Colonic mucosa (tissue), 4 donors: ENCODE data around the gene ASGR1. TPM values are rescaled to one million over a fixed set of nuclear protein-coding genes. Genes with fewer than 3 reads are reported as not detected.

Experiments used
- DNase-seq: peaks from one replicate; pipeline ENCODE4 v3.0.0-alpha.2; 2020
- H3K27ac ChIP-seq: fragments of 200-600 bp; one replicate; pipeline ENCODE4 v1.8.0; 2021
- H3K27me3 ChIP-seq: fragments of 200-600 bp; one replicate; pipeline ENCODE4 v1.8.0; 2021
- H3K36me3 ChIP-seq: fragments of 200-600 bp; one replicate; pipeline ENCODE4 v1.8.0; 2021
- H3K4me1 ChIP-seq: fragments of 200-600 bp; one replicate; pipeline ENCODE4 v1.8.0; 2021; ENCODE audit warnings: mild to moderate bottlenecking
- H3K4me3 ChIP-seq: fragments of 200-600 bp; one replicate; pipeline ENCODE4 v1.8.0; 2021
- H3K9ac ChIP-seq, 2 donors: one replicate each; pipeline ENCODE4 v1.7.0; 2013; ENCODE audit warnings: control low read depth in 2 of 2, low read depth in 2 of 2, low read length in 2 of 2
- H3K9me3 ChIP-seq: fragments of 200-600 bp; one replicate; pipeline ENCODE4 v1.8.0; 2021
- CTCF ChIP-seq: fragments of 200-600 bp; IDR thresholded peaks from one replicate; pipeline ENCODE4 v1.8.0; 2022; ENCODE audit warnings: antibody characterized with exemption, mild to moderate bottlenecking
- intact Hi-C: fragments of 100-400 bp; cut with DNase I; formaldehyde crosslinking; loops from one replicate; pipeline ENCODE4 v1.14.1; 2022
- total RNA-seq, 2 donors: library from RNA; stranded (reverse); fragmentation: NEBNext Ultra II Directional in 1 of 2; extraction: Animal tissue kit (Norgen Biotek cat#: 25700) in 1 of 2; gene quantifications; one replicate each; pipeline ENCODE4 v1.2.1, GENCODE V29; 2021
- donor health status: healthy.
- donor health status: DM: no; HTN: no; CAD: no.
- donor health status: DM: no; HTN: no; CAD: no.

Gene ASGR1
- total RNA-seq, 2 donors from 2014 or later = 0.47 to 1.1 TPM

- Histone ChIP-seq H3K9me3 (no peaks in the 10 kb centered on the region), H3K27me3 (no peaks in the 10 kb centered on the region), H3K9ac (peak overlapping the region; percentile 28 to 51), H3K4me1 (peaks cover 14% of the 10 kb centered on the region), H3K4me3 (no peak overlapping the region), H3K27ac (no peak overlapping the region), H3K36me3 (peaks cover 10% of the 10 kb centered on the region)
- no peak for TF ChIP-seq CTCF
- DNase-seq = no peak
- intact Hi-C loops = no loop called here
These were observed 39.0 kb upstream of the ASGR1 start for GRCh38 chr17:7218166-7218565.

GRCh38 chr17:7217113-7217987 is 38.2 kb upstream of the ASGR1 start:
- Histone ChIP-seq H3K9me3 (no peaks in the 10 kb centered on the region), H3K4me3 (peak overlapping the region; percentile 16), H3K27me3 (no peaks in the 10 kb centered on the region), H3K4me1 (peaks cover 14% of the 10 kb centered on the region), H3K36me3 (peaks cover 2% of the 10 kb centered on the region), H3K27ac (peak overlapping the region; percentile 31), H3K9ac (peak overlapping the region; percentile 43 to 51)
- no peak for TF ChIP-seq CTCF
- intact Hi-C loops = no loop called here
- DNase-seq = no peak

GRCh38 chr17:7216242-7217112 is 37.3 kb upstream of the ASGR1 start:
- no peaks in the 10 kb centered on the region for H3K27me3 ChIP-seq
- intact Hi-C loops = no loop called here
- H3K9ac ChIP-seq = peak overlapping the region in 1 of 2 donors; percentile 43
- DNase-seq = no peak
- TF ChIP-seq CTCF = no peak
- H3K4me1 ChIP-seq = peaks cover 11% of the 10 kb centered on the region
- H3K27ac ChIP-seq = peak overlapping the region; percentile 31
- H3K9me3 ChIP-seq = no peaks in the 10 kb centered on the region
- no peaks in the 10 kb centered on the region for H3K36me3 ChIP-seq
- peak overlapping the region; percentile 16 for H3K4me3 ChIP-seq

- no peak for TF ChIP-seq CTCF
- Histone ChIP-seq H3K36me3 (no peaks in the 10 kb centered on the region), H3K9ac (peak overlapping the region in 1 of 2 donors; percentile 44), H3K27me3 (no peaks in the 10 kb centered on the region), H3K4me1 (peaks cover 3% of the 10 kb centered on the region), H3K9me3 (no peaks in the 10 kb centered on the region), H3K4me3 (no peak overlapping the region), H3K27ac (no peak overlapping the region)
- intact Hi-C loops = no loop called here
- DNase-seq = no peak
These were observed 36.5 kb upstream of the ASGR1 start for GRCh38 chr17:7215652-7216180.

- Histone ChIP-seq H3K27ac (no peak overlapping the region), H3K4me1 (no peaks in the 10 kb centered on the region), H3K9me3 (no peaks in the 10 kb centered on the region), H3K9ac (peak overlapping the region in 1 of 2 donors; percentile 62), H3K4me3 (no peak overlapping the region), H3K36me3 (no peaks in the 10 kb centered on the region), H3K27me3 (no peaks in the 10 kb centered on the region)
- no peak for DNase-seq
- intact Hi-C loops = no loop called here
- no peak for TF ChIP-seq CTCF
These were observed 36.0 kb upstream of the ASGR1 start for GRCh38 chr17:7215136-7215638.
